Stimulated activated CD8-positive, alpha-beta memory T cell treated with anti-CD3 and anti-CD28 coated beads, Interleukin-15, amount 100 ng/mL, for 4 hours (primary cell): Measurements from ENCODE around the gene BTN2A1.
"Not testable (repeated sequence)": the region's sequence is repeated elsewhere in the genome, so short reads cannot be mapped to it uniquely, and the experiment has no call there.

Experiments
- DNase-seq, 2 donors: peaks; one replicate each; pipeline ENCODE4 v3.0.0-alpha.2; 2020; ENCODE audit warnings: low read depth in 2 of 2

The BTN2A1 gene

DNA sequence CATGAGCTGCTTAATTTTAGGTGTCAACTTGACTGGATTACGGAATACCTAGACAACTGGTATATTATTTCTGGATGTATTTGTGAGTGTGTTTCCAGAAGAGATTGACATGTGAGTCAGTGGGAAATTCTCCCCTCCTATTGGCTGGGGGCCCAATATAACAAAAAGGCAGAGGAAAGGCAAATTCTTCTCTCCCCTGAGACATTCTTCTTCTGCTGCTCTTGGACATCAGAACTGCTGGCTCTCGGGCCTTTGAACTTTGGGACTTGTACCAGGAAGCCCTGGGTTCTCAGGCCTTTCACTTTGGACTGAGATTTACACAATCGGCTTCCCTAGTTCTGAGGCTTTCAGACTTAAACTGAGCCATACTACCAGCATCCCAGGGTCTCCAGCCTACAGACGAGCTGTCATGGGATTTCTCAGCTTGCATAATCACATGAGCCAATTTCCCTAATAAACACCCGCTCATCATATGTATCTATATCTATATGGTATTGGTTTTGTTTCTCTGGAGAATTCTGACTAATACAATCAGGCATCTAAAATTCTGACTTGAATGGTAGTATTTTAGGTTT is 25.0 kb upstream of the BTN2A1 start:
- no peak for DNase-seq

DNA sequence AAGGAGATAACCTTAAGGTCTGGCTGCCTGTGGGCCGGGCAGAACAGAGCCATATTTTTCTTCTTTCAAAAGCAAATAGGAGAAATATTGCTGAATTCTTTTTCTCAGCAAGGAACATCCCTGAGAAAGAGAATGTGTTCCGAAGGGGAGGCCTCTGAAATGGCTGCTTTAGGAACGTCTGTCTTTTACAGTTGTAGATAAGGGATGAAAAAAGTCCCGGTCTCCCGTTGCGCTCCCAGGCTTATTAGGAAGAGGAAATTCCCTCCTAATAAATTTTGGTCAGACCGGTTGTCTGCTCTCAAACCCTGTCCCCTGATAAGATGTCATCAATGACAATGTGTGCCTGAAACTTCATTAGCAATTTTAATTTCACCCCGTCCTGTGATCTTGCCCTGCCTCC is 24.1 kb upstream of the BTN2A1 start:
- not testable (repeated sequence) for DNase-seq

DNA sequence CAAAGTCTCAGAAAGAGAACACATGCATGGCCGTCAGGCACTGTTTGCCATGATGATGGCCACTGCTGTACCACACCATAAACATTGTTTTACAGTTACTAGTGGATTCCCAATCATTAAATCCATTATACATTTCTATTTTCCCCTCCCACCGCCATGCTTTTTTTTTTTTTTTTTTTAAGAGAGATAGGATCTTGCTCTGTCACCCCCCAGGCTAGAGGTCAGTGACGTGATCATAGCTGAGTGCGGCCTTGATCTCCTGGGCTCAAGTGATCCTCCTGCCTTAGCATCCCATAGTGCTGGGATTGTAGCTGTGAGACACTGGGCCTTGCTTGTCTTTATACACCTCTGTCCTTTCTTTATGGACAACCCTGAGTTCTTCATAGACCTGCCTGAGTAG is 21.7 kb upstream of the BTN2A1 start:
- no peak for DNase-seq

DNA sequence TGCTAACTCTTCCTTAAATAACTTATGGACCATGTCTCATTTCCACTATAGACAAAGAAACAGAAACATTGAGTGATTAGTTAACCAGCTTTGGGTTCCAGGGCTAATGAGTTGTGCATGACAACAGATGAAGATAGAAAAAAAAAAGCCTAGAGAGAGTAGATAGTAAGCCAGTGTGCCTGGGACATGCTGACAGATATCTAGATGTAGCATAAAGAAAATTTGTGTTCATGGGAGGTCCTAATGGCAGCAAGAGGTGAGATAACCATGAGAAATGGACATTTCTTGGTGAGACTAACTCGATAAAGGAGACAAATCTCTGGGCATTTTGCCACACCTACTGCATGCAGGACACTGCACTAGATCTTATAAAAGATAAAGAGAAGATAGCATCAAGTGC is 20.2 kb upstream of the BTN2A1 start:
- no peak for DNase-seq

GRCh38 chr6:26438000-26438399 is 19.8 kb upstream of the BTN2A1 start:
- DNase-seq, result no peak

- no peak for DNase-seq
Observed at GRCh38 chr6:26439151-26440125, 18.3 kb upstream of the BTN2A1 start.

- no peak for DNase-seq
Observed at GRCh38 chr6:26440977-26441358, 16.8 kb upstream of the BTN2A1 start.

DNA sequence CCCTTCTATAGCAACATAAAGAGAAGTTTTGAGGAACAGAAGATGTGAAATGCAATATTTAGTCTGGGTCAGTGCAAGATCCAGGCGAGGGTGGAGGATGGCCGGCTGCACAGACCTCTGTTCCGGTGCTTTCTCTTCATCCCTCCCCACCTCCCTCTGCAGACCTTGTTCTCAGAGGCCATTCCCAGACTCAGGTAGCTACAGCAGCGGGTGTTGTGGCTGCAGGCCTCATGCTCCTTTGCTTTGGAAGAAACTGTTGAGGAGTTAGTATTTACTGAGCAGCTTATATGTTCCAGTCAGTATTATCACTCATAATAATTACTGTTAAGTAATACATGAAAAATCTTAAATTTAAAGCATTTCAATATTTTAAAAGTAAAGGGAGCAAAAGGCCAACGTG is 15.8 kb upstream of the BTN2A1 start:
- DNase-seq, result no peak

DNA sequence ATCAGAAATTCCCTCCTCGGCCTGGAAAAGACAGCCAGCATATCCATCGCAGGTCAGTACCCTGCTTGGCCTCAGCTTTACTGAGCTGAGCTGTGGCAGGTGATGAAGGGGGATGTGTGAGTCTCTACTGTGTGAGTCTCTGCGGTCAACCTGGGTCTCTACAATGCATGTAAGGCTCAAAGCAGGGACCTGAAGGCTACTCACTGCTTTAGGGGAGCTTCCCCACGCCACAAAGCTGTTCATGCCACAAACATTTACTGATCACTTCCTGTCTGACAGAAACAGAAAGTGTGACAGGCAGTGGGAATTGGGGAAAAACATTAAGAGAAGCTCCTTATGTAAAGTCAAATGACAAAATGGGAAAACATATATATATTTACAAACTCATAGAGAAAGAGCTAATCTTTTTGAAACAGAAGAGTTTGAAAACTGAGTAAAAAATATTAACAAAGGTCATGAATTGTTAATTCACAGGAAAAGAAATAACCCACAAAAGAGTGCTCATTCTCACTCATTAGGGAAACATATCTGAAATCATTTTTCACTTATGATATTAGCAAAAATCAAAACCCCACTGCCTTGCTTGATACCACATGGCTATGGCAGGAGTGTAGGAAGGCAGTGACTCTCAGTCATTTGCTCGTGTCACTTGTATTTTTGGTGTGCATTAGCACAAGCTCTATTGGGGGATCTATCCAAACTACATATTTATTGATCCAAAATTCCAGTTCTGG is 11.7 kb upstream of the BTN2A1 start:
- DNase-seq, result no peak

DNA sequence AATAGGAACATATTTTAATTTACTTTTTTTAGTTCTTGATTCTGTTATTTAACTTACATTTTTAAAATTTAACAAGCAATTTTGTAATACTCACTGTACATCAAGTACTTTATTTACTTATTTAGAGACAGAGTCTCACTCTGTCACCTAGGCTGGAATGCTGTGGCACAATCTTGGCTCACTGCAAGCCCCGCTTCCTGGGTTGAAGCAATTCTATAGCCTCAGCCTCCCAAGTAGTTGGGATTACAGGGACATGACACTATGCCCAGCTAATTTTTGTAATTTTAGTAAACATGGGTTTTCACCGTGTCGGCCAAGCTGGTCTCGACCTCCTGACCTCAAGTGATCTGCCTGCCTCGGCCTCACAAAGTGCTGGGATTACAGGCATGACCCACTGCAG is 10.5 kb upstream of the BTN2A1 start:
- no peak for DNase-seq

DNA sequence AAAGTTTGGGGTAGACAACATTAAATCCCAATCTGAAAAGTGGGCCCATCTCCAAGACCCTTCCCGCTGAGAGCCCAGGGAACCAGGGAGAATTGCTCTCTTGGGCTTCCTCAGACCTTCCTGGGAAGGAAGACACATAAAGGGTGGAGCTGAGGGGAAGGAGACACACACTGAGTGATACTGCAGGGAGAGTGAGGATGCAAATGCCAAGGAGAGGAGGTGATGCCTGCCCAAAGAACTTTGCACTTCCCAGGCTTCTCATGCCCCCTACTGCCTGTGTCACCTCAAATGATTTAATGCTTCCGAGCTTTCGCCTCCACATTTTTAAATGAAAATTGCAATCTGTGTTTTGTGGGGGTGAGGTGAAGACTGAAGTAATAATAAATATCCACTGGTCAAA is 7.5 kb upstream of the BTN2A1 start:
- DNase-seq, result no peak

DNA sequence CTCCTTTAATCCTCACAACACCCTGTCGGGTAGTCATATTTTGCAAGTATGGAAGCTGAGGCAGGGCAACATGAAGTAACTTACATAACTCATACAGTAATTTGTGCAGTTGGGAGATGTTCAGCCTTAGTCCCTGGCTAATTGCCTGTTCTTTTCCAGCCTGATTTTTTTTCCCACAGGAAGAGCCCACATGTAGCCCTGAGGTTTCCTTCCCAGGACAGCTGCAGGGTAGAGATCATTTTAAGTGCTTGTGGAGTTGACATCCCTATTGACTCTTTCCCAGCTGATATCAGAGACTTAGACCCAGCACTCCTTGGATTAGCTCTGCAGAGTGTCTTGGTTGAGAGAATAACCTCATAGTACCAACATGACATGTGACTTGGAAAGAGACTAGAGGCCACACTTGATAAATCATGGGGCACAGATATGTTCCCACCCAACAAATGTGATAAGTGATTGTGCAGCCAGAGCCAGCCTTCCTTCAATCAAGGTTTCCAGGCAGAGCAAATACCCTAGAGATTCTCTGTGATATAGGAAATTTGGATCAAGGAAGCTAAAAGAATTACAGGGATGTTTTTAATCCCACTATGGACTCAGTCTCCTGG is 5.0 kb upstream of the BTN2A1 start:
- DNase-seq, result no peak

DNA sequence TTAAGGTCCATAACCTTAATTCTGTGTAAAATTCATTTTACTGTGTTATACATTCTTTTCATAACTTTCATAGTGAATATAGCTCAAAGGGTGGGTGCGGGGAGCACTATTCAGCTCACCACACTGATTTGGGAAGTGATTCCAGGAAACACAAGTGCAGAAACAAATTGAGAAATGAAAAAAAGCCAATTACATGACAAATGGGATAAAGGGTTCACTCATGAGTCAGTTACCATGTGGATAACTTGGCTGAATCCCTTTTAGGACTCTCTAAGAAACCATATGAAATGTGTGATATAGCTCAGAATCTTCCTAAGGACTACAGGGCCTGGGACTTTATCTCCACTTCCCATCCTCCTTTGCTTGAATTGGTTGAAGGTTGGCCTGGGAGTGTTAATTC is 3.1 kb upstream of the BTN2A1 start:
- no peak for DNase-seq

DNA sequence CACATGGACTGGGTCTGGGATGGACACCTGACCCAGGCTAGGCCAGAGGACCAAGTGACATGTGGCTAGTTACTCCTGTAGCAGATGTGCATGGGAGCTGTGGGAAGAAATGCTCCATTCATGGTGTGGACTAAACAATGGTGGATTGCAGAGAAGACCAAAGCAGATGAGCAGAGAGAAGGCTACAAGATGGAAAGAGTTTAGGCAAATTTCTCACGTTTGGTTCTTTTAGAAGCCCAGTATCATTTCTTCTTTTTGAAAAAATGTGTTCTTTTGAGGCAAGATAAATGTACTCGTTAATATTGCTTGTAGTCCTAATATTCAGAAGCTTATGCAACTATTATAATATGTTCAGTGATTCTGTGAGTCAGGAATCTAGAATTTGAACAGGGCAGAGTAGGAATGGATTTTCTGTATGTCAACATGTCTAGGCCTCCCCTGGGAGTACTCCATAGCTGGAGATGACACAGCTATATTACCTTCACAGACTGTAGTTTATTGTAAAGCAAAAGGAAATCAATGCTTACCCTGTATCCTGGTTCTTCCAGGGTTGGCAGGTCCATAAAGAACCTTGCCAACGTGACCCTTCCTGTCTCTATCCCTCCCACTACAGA is 2.3 kb upstream of the BTN2A1 start:
- no peak for DNase-seq

- DNase-seq, result no peak
Observed at GRCh38 chr6:26457264-26457805, 420 bp upstream of the BTN2A1 start.

DNA sequence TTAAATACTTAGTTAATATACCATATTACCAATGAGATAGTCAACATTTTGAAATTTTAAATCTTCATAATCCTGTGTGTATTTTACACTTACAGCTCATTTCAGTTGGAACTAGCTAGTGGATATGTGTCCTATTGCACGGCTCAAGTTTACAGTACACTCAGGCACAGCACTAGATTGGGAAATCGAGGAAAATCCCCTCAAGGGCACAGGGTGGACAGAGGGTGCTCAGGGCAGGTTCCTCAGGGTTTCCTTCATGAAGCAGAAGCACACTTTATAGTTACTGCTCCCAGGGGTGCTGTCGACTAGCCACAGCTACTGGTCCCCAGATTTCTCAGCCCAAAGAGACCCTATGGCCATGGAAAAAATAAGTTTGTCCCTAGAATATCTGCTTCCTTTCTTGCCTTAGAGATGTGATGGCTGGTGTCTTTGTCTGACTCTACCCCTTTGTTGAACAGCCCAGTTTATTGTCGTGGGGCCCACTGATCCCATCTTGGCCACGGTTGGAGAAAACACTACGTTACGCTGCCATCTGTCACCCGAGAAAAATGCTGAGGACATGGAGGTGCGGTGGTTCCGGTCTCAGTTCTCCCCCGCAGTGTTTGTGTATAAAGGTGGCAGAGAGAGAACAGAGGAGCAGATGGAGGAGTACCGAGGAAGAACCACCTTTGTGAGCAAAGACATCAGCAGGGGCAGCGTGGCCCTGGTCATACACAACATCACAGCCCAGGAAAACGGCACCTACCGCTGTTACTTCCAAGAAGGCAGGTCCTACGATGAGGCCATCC is 1.5 kb downstream of the BTN2A1 start:
- no peak for DNase-seq

DNA sequence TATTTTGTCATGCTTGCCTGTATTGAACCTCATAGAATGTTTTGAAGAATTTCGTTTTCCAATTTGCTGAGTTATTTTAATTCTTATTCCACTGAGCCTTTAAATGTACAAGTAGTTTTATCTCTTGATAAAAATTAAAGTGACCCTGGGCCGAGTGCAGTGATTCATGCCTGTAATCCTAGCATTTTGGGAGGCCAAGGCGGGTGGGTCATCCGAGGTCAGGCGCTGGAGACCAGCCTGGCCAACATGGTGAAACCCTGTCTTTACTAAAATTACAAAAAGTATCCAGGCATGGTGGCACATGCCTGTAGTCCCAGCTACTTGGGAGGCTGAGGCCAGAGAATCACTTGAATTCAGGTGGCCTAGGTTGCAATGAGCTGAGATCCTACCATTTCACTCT is 3.6 kb downstream of the BTN2A1 start:
- not testable (repeated sequence) for DNase-seq

- DNase-seq, result no peak
Observed at GRCh38 chr6:26464014-26464413, 6.3 kb downstream of the BTN2A1 start.

GRCh38 chr6:26464416-26465131 is 6.8 kb downstream of the BTN2A1 start:
- DNase-seq, result no peak

- DNase-seq, result no peak
Observed at GRCh38 chr6:26465776-26466175, 8.0 kb downstream of the BTN2A1 start.
